Bronchial epithelial cell (primary cell): ENCODE results near the gene PLCD3. TPM values are rescaled to one million over a fixed set of nuclear protein-coding genes. Genes with fewer than 3 reads are reported as not detected.
A peak's percentile ranks its signal among the peaks of the same experiment; 100 is the strongest.

Experiments
- DNase-seq: peaks from one replicate; pipeline ENCODE4 v3.0.0-alpha.2; 2010; ENCODE audit warnings: low read depth
- FAIRE-seq: peaks from 2 replicates; lab custom pipeline; 2011; peaks lifted over from hg19 to GRCh38; lab: Jason Lieb, UNC
- H3K27me3 ChIP-seq: 2 replicates; pipeline ENCODE4 v1.5.1; 2011; ENCODE audit warnings: low read length; ENCODE audit not compliant: control insufficient read depth, insufficient read depth
- H3K36me3 ChIP-seq: 2 replicates; pipeline ENCODE4 v1.5.1; 2011; ENCODE audit warnings: low read length; ENCODE audit not compliant: control insufficient read depth, insufficient read depth
- H3K4me3 ChIP-seq: 2 replicates; pipeline ENCODE4 v1.5.1; 2011; ENCODE audit warnings: mild to moderate bottlenecking, low read depth, low read length, control low read depth
- CTCF ChIP-seq: IDR thresholded peaks from 2 replicates; pipeline ENCODE4 v1.5.1; 2011; ENCODE audit warnings: mild to moderate bottlenecking, moderate library complexity, low read length, control low read depth, inconsistent platforms; ENCODE audit not compliant: insufficient read depth, severe bottlenecking
- total RNA-seq: library from RNA; depleted of rRNA; stranded (reverse); fragments of >200 nt; gene quantifications from 2 replicates; pipeline ENCODE4 v1.2.1, GENCODE V29; 2014

The PLCD3 gene
- total RNA-seq, 1 donor from 2014 or later = 44.0 TPM

GRCh38 chr17:45144199-45145034 lies 12.1 kb upstream of the PLCD3 start:
- FAIRE-seq (no peak), DNase-seq (no peak)
- Histone ChIP-seq H3K36me3 (no peaks in the 10 kb centered on the region), H3K27me3 (no peaks in the 10 kb centered on the region), H3K4me3 (peak overlapping the region; percentile 41)
- TF ChIP-seq CTCF = no peak

- Histone ChIP-seq H3K27me3 (no peaks in the 10 kb centered on the region), H3K4me3 (peak overlapping the region; percentile 41), H3K36me3 (no peaks in the 10 kb centered on the region)
- DNase-seq (no peak), FAIRE-seq (no peak)
- no peak for TF ChIP-seq CTCF
These were observed 11.5 kb upstream of the PLCD3 start for GRCh38 chr17:45143767-45144198.

- H3K4me3 ChIP-seq = no peak overlapping the region
- FAIRE-seq = no peak
These were observed 10.9 kb upstream of the PLCD3 start for GRCh38 chr17:45143094-45143670.

GRCh38 chr17:45139533-45139920 lies 7.2 kb upstream of the PLCD3 start:
- Histone ChIP-seq H3K4me3 (no peak overlapping the region), H3K27me3 (no peaks in the 10 kb centered on the region), H3K36me3 (no peaks in the 10 kb centered on the region)
- FAIRE-seq (no peak), DNase-seq (no peak)
- no peak for TF ChIP-seq CTCF

More at GRCh38 chr17:45143094-45143670, 10.9 kb upstream of the PLCD3 start:
- no peak for DNase-seq
- TF ChIP-seq CTCF = no peak
- no peaks in the 10 kb centered on the region for H3K36me3 ChIP-seq
- no peaks in the 10 kb centered on the region for H3K27me3 ChIP-seq

- H3K4me3 ChIP-seq = no peak overlapping the region
- FAIRE-seq = no peak
- H3K36me3 ChIP-seq = no peaks in the 10 kb centered on the region
- no peak for TF ChIP-seq CTCF
- no peaks in the 10 kb centered on the region for H3K27me3 ChIP-seq
- DNase-seq = no peak
These were observed 6.7 kb upstream of the PLCD3 start for GRCh38 chr17:45138911-45139532.
